ENCODE data around the gene CAPN10.
"Not testable (repeated sequence)": the region's sequence is repeated elsewhere in the genome, so short reads cannot be mapped to it uniquely, and the experiment has no call there.

CAPN10 gene

GRCh38 chr2:240605867-240606743, 19.6 kb downstream of the CAPN10 start:
- no peak for TF ChIP-seq CTCF (conservative IDR thresholded peaks at IDR 0.05; ENCODE audit: low read depth, low read length)
- H3K4me3 ChIP-seq (ENCODE audit: low read depth, low read length), result no peak overlapping the region
- DNase-seq (ENCODE audit: low read depth), result no peak

GRCh38 chr2:240611601-240612210, 25.2 kb downstream of the CAPN10 start:
- H3K4me3 ChIP-seq (ENCODE audit: low read depth, low read length), result no peak overlapping the region
- no peak for DNase-seq (ENCODE audit: low read depth)
- no peak for TF ChIP-seq CTCF (conservative IDR thresholded peaks at IDR 0.05; ENCODE audit: low read depth, low read length)

- no peak for DNase-seq (ENCODE audit: low read depth)
- H3K4me3 ChIP-seq (ENCODE audit: low read depth, low read length), result no peak overlapping the region
- TF ChIP-seq CTCF (conservative IDR thresholded peaks at IDR 0.05; ENCODE audit: low read depth, low read length), result no peak
Observed at GRCh38 chr2:240613781-240614180, 27.2 kb downstream of the CAPN10 start.

GRCh38 chr2:240614391-240614790, 27.9 kb downstream of the CAPN10 start:
- DNase-seq (ENCODE audit: low read depth), result no peak
- no peak overlapping the region for H3K4me3 ChIP-seq (ENCODE audit: low read depth, low read length)
- no peak for TF ChIP-seq CTCF (conservative IDR thresholded peaks at IDR 0.05; ENCODE audit: low read depth, low read length)

GRCh38 chr2:240615396-240615795, 28.9 kb downstream of the CAPN10 start:
- TF ChIP-seq CTCF (conservative IDR thresholded peaks at IDR 0.05; ENCODE audit: low read depth, low read length), result no peak
- no peak for DNase-seq (ENCODE audit: low read depth)
- no peak overlapping the region for H3K4me3 ChIP-seq (ENCODE audit: low read depth, low read length)

GRCh38 chr2:240615820-240616547, 29.4 kb downstream of the CAPN10 start:
- H3K4me3 ChIP-seq (ENCODE audit: low read depth, low read length), result no peak overlapping the region
- no peak for TF ChIP-seq CTCF (conservative IDR thresholded peaks at IDR 0.05; ENCODE audit: low read depth, low read length)
- no peak for DNase-seq (ENCODE audit: low read depth)

GRCh38 chr2:240616860-240617666, 30.5 kb downstream of the CAPN10 start:
- not testable (repeated sequence) for DNase-seq (ENCODE audit: low read depth); H3K4me3 ChIP-seq (ENCODE audit: low read depth, low read length)

Measured in choroid plexus epithelial cell (primary cell).